Neuronal stem cell (in vitro differentiated cells): Measurements from ENCODE around the gene RDH12.

Experiments used
- DNase-seq: peaks from one replicate; pipeline ENCODE4 v3.0.0-alpha.2; 2013; ENCODE audit warnings: low spot score
- H2AFZ ChIP-seq: one replicate; pipeline ENCODE4 v1.6.1; 2013; ENCODE audit warnings: mild to moderate bottlenecking, low read length, inconsistent platforms
- H2AK5ac ChIP-seq: 2 replicates; pipeline ENCODE4 v1.6.1; 2013; ENCODE audit warnings: low read depth, mild to moderate bottlenecking, inconsistent platforms, low read length, moderate library complexity, mixed read lengths
- H2BK120ac ChIP-seq: 2 replicates; pipeline ENCODE4 v1.6.1; 2013; ENCODE audit warnings: low read depth, mild to moderate bottlenecking, inconsistent platforms, low read length, moderate library complexity, mixed read lengths
- H2BK12ac ChIP-seq: one replicate; pipeline ENCODE4 v1.6.1; 2013; ENCODE audit warnings: low read length, inconsistent platforms
- H2BK15ac ChIP-seq: 2 replicates; pipeline ENCODE4 v1.6.1; 2013; ENCODE audit warnings: mild to moderate bottlenecking, low read length, inconsistent platforms, mixed read lengths
- H2BK5ac ChIP-seq: one replicate; pipeline ENCODE4 v1.6.1; 2013; ENCODE audit warnings: inconsistent platforms, mild to moderate bottlenecking, low read length, moderate library complexity
- H3K14ac ChIP-seq: one replicate; pipeline ENCODE4 v1.6.1; 2013; ENCODE audit warnings: low read length, inconsistent platforms
- H3K18ac ChIP-seq: 2 replicates; pipeline ENCODE4 v1.6.1; 2013; ENCODE audit warnings: low read length, inconsistent platforms
- H3K23ac ChIP-seq: 2 replicates; pipeline ENCODE4 v1.6.1; 2013; ENCODE audit warnings: low read depth, mild to moderate bottlenecking, mixed read lengths, low read length, inconsistent platforms; ENCODE audit not compliant: poor library complexity
- H3K27ac ChIP-seq: replicated peaks from 3 replicates; pipeline ENCODE4 v1.5.1; 2013; ENCODE audit warnings: low read length, inconsistent platforms
- H3K27me3 ChIP-seq, 3 experiments: 2 replicates each; pipeline ENCODE4 v1.6.1; 2013; ENCODE audit warnings: low read length in 3 of 3, mild to moderate bottlenecking in 2 of 3, inconsistent platforms in 1 of 3, low read depth in 1 of 3, mixed read lengths in 1 of 3, moderate library complexity in 1 of 3; ENCODE audit not compliant: control insufficient read depth in 3 of 3, insufficient read depth in 3 of 3
- H3K36me3 ChIP-seq, 2 donors: replicated peaks in 1 of 2; 2 replicates each; pipeline ENCODE4 v1.6.1; 2013; ENCODE audit warnings: low read length in 2 of 2; ENCODE audit not compliant: control insufficient read depth in 2 of 2, insufficient read depth in 2 of 2
- H3K4ac ChIP-seq: 2 replicates; pipeline ENCODE4 v1.6.1; 2013; ENCODE audit warnings: inconsistent platforms, mild to moderate bottlenecking, low read length, moderate library complexity
- H3K4me1 ChIP-seq, 2 donors: 1 replicate in 1 of 2; 2 replicates in 1 of 2; pipeline ENCODE4 v1.6.1; 2013; ENCODE audit warnings: low read length in 2 of 2, low read depth in 1 of 2; ENCODE audit not compliant: control insufficient read depth in 2 of 2, insufficient read depth in 1 of 2
- H3K4me2 ChIP-seq: one replicate; pipeline ENCODE4 v1.6.1; 2013; ENCODE audit warnings: mild to moderate bottlenecking, low read length, inconsistent platforms; ENCODE audit not compliant: insufficient read depth, poor library complexity, severe bottlenecking
- H3K4me3 ChIP-seq, 2 donors: 2 replicates each; pipeline ENCODE4 v1.5.1; 2013; ENCODE audit warnings: low read length in 2 of 2, mild to moderate bottlenecking in 2 of 2, inconsistent platforms in 1 of 2, moderate library complexity in 1 of 2
- H3K79me1 ChIP-seq: one replicate; pipeline ENCODE4 v1.6.1; 2013; ENCODE audit warnings: low read depth, mild to moderate bottlenecking, inconsistent platforms, low read length, moderate library complexity
- H3K9ac ChIP-seq: one replicate; pipeline ENCODE4 v1.6.1; 2013; ENCODE audit warnings: mild to moderate bottlenecking, low read depth, low read length, inconsistent platforms; ENCODE audit not compliant: poor library complexity
- H3K9me3 ChIP-seq, 2 donors: replicated peaks in 1 of 2; 2 replicates each; pipeline versions ENCODE3 to v1.6.1; 2013; ENCODE audit warnings: low read length in 2 of 2, mild to moderate bottlenecking in 2 of 2, inconsistent platforms in 1 of 2, low read depth in 1 of 2, mixed read lengths in 1 of 2, moderate library complexity in 1 of 2; ENCODE audit not compliant: control insufficient read depth in 2 of 2, insufficient read depth in 1 of 2
- H4K8ac ChIP-seq: one replicate; pipeline ENCODE4 v1.6.1; 2013; ENCODE audit warnings: low read depth, mild to moderate bottlenecking, inconsistent platforms, low read length, moderate library complexity
- H4K91ac ChIP-seq: one replicate; pipeline ENCODE4 v1.6.1; 2013; ENCODE audit warnings: low read length, low read depth, mild to moderate bottlenecking, inconsistent platforms; ENCODE audit not compliant: poor library complexity
- WGBS, 2 donors: extraction: QIAGEN DNeasy Blood & Tissue Kit; methylation state at CpG; one replicate each; pipeline ENCODE4 v1.1.7; 2013; ENCODE audit warnings: missing lambda C conversion rate in 2 of 2, mixed read lengths in 1 of 2; ENCODE audit not compliant: insufficient read length in 2 of 2, insufficient replicate concordance in 1 of 2; ENCODE audit errors: extremely low coverage in 2 of 2; 5-methylcytosine and 5-hydroxymethylcytosine counted together

The RDH12 gene

GRCh38 chr14:67749341-67750084 lies 47.8 kb downstream of the RDH12 start:
- no peak overlapping the region for H2BK12ac ChIP-seq
- H3K14ac ChIP-seq, result no peak overlapping the region
- no peak overlapping the region for H4K91ac ChIP-seq
- no peak overlapping the region for H2AK5ac ChIP-seq
- H3K18ac ChIP-seq, result no peak overlapping the region
- peaks cover 40 to 71% of the 10 kb centered on the region in 2 donors for H3K36me3 ChIP-seq
- no peak overlapping the region for H3K9ac ChIP-seq
- H2BK5ac ChIP-seq, result no peak overlapping the region
- H3K23ac ChIP-seq, result no peak overlapping the region
- no peak overlapping the region for H2BK120ac ChIP-seq
- no peak overlapping the region for H3K4me3 ChIP-seq
- H3K4me2 ChIP-seq, result no peak overlapping the region
- WGBS, 2 donors, result no CpG with 5 or more reads among the region's 6 CpGs
- H3K79me1 ChIP-seq, result no peaks in the 10 kb centered on the region
- no peaks in the 10 kb centered on the region for H3K9me3 ChIP-seq
- no peak overlapping the region for H2AFZ ChIP-seq
- no peak overlapping the region for H3K27ac ChIP-seq
- no peak overlapping the region for H2BK15ac ChIP-seq
- H4K8ac ChIP-seq, result no peak overlapping the region
- no peaks in the 10 kb centered on the region for H3K4me1 ChIP-seq
- H3K4ac ChIP-seq, result no peak overlapping the region
- H3K27me3 ChIP-seq, result no peaks in the 10 kb centered on the region
- DNase-seq, result no peak

- Histone ChIP-seq H3K27ac (no peak overlapping the region), H3K79me1 (no peaks in the 10 kb centered on the region), H2BK15ac (no peak overlapping the region), H3K4me3 (no peak overlapping the region), H3K27me3 (no peaks in the 10 kb centered on the region), H2BK12ac (no peak overlapping the region), H3K14ac (no peak overlapping the region), H3K18ac (no peak overlapping the region), H4K91ac (no peak overlapping the region), H3K36me3 (peaks cover 33 to 71% of the 10 kb centered on the region in 2 donors), H3K9ac (no peak overlapping the region), H3K4me1 (peaks cover 0 to 2% of the 10 kb centered on the region in 2 donors), H2AFZ (no peak overlapping the region), H2BK5ac (no peak overlapping the region), H3K9me3 (no peaks in the 10 kb centered on the region), H2BK120ac (no peak overlapping the region), H3K23ac (no peak overlapping the region), H3K4ac (no peak overlapping the region), H3K4me2 (no peak overlapping the region), H2AK5ac (no peak overlapping the region), H4K8ac (no peak overlapping the region)
- no peak for DNase-seq
- WGBS, 2 donors, result no CpG with 5 or more reads among the region's 1 CpG
Measured at GRCh38 chr14:67756496-67756895, 54.8 kb downstream of the RDH12 start.

GRCh38 chr14:67757175-67757574 lies 55.5 kb downstream of the RDH12 start:
- Histone ChIP-seq H3K9me3 (no peaks in the 10 kb centered on the region), H4K91ac (no peak overlapping the region), H3K4me2 (no peak overlapping the region), H3K14ac (no peak overlapping the region), H3K4me3 (no peak overlapping the region), H3K27ac (no peak overlapping the region), H2AFZ (no peak overlapping the region), H2BK5ac (no peak overlapping the region), H3K9ac (no peak overlapping the region), H3K18ac (no peak overlapping the region), H3K4me1 (peaks cover 0 to 2% of the 10 kb centered on the region in 2 donors), H4K8ac (no peak overlapping the region), H3K27me3 (no peaks in the 10 kb centered on the region), H2BK120ac (no peak overlapping the region), H2BK12ac (no peak overlapping the region), H3K4ac (no peak overlapping the region), H3K79me1 (no peaks in the 10 kb centered on the region), H3K36me3 (peaks cover 28 to 71% of the 10 kb centered on the region in 2 donors), H3K23ac (no peak overlapping the region), H2AK5ac (no peak overlapping the region), H2BK15ac (no peak overlapping the region)
- no peak for DNase-seq
- WGBS, 2 donors, result no CpG with 5 or more reads among the region's 3 CpGs

- Histone ChIP-seq H3K9ac (no peak overlapping the region), H4K91ac (no peak overlapping the region), H3K23ac (no peak overlapping the region), H3K4ac (no peak overlapping the region), H3K18ac (no peak overlapping the region), H2BK12ac (no peak overlapping the region), H3K14ac (no peak overlapping the region), H2AFZ (no peak overlapping the region), H2BK5ac (no peak overlapping the region), H3K36me3 (peaks cover 20 to 70% of the 10 kb centered on the region in 2 donors), H3K79me1 (no peaks in the 10 kb centered on the region), H3K4me2 (no peak overlapping the region), H2AK5ac (no peak overlapping the region), H3K4me1 (peaks cover 0 to 2% of the 10 kb centered on the region in 2 donors), H2BK15ac (no peak overlapping the region), H3K27ac (no peak overlapping the region), H2BK120ac (no peak overlapping the region), H3K4me3 (no peak overlapping the region), H3K9me3 (no peaks in the 10 kb centered on the region), H4K8ac (no peak overlapping the region), H3K27me3 (no peaks in the 10 kb centered on the region)
- no peak for DNase-seq
- WGBS, 2 donors, result no CpG with 5 or more reads among the region's 2 CpGs
Measured at GRCh38 chr14:67759916-67760315, 58.2 kb downstream of the RDH12 start.
